Stimulated activated CD8-positive, alpha-beta memory T cell treated with anti-CD3 and anti-CD28 coated beads, Interleukin-2, amount 100 ng/mL, for 48 hours (primary cell): ENCODE measurements around the gene SPEM1.

ENCODE experiments used
- DNase-seq, 2 donors: peaks; one replicate each; pipeline ENCODE4 v3.0.0-alpha.2; 2020; ENCODE audit warnings: low read depth in 2 of 2

SPEM1 gene

GRCh38 chr17:7440113-7440833 is 20.1 kb downstream of the SPEM1 start:
- peak in 1 of 2 donors; percentile 34 for DNase-seq

- DNase-seq = no peak
Observed at GRCh38 chr17:7440834-7441195, 20.7 kb downstream of the SPEM1 start.

GRCh38 chr17:7441266-7441665 is 21.1 kb downstream of the SPEM1 start:
- no peak for DNase-seq

- no peak for DNase-seq
Observed at GRCh38 chr17:7442142-7442541, 22.0 kb downstream of the SPEM1 start.

GRCh38 chr17:7443499-7444485 is 23.7 kb downstream of the SPEM1 start:
- DNase-seq = no peak

GRCh38 chr17:7444682-7445618 is 24.8 kb downstream of the SPEM1 start, which contains the start of gene CHRNB1:
Gene CHRNB1, plus strand, starts transcription at chr17:7445061. Its CDS starts 67 bp downstream, at chr17:7445128.
- DNase-seq = no peak

GRCh38 chr17:7445619-7445968 is 25.5 kb downstream of the SPEM1 start:
- no peak for DNase-seq

- DNase-seq = no peak
Observed at GRCh38 chr17:7448461-7448860, 28.3 kb downstream of the SPEM1 start.

GRCh38 chr17:7459961-7460545 is 39.9 kb downstream of the SPEM1 start:
- no peak for DNase-seq

- no peak for DNase-seq
Observed at GRCh38 chr17:7460850-7461660, 40.9 kb downstream of the SPEM1 start.

- DNase-seq = no peak
Observed at GRCh38 chr17:7462474-7463371, 42.6 kb downstream of the SPEM1 start.

- DNase-seq = no peak
Observed at GRCh38 chr17:7463372-7463846, 43.3 kb downstream of the SPEM1 start.

- DNase-seq = no peak
Observed at GRCh38 chr17:7464081-7464480, 44.0 kb downstream of the SPEM1 start.

GRCh38 chr17:7465597-7466275 is 45.6 kb downstream of the SPEM1 start:
- DNase-seq = no peak

GRCh38 chr17:7466318-7466638 is 46.2 kb downstream of the SPEM1 start:
- no peak for DNase-seq

- DNase-seq = no peak
Observed at GRCh38 chr17:7466639-7467341, 46.7 kb downstream of the SPEM1 start.

GRCh38 chr17:7467498-7467897 is 47.4 kb downstream of the SPEM1 start:
- DNase-seq = no peak

- DNase-seq = no peak
Observed at GRCh38 chr17:7468290-7468689, 48.2 kb downstream of the SPEM1 start.
